Keratinocyte (primary cell): ENCODE data around the gene FBXO42. TPM values are rescaled to one million over a fixed set of nuclear protein-coding genes. Genes with fewer than 3 reads are reported as not detected.

Experiments
- DNase-seq: peaks from one replicate; pipeline ENCODE4 v3.0.0-alpha.2; 2011; ENCODE audit warnings: low read depth, missing footprints, low spot score
- FAIRE-seq: peaks from 2 replicates; lab custom pipeline; 2011; peaks lifted over from hg19 to GRCh38; lab: Jason Lieb, UNC
- H2AFZ ChIP-seq: 2 replicates; pipeline ENCODE4 v1.6.0; 2012; ENCODE audit warnings: low read length, control low read depth, inconsistent platforms; ENCODE audit not compliant: control insufficient read depth
- H3K27ac ChIP-seq: 2 replicates; pipeline ENCODE4 v1.5.1; 2011; ENCODE audit warnings: low read length; ENCODE audit not compliant: control insufficient read depth, insufficient read depth
- H3K27me3 ChIP-seq: 3 replicates; pipeline ENCODE4 v1.6.0; 2011; ENCODE audit warnings: low read length; ENCODE audit not compliant: control insufficient read depth, insufficient read depth; ENCODE audit errors: extremely low read depth
- H3K36me3 ChIP-seq, 2 experiments: 2 replicates in 1 of 2; 3 replicates in 1 of 2; pipeline ENCODE4 v1.5.1; 2011; ENCODE audit warnings: low read length in 2 of 2, mild to moderate bottlenecking in 1 of 2; ENCODE audit not compliant: control insufficient read depth in 2 of 2, insufficient read depth in 2 of 2; ENCODE audit errors: extremely low read depth in 1 of 2
- H3K4me1 ChIP-seq: 3 replicates; pipeline ENCODE4 v1.5.1; 2011; ENCODE audit warnings: low read length; ENCODE audit not compliant: control insufficient read depth, insufficient read depth; ENCODE audit errors: extremely low read depth
- H3K4me2 ChIP-seq: 3 replicates; pipeline ENCODE4 v1.6.0; 2011; ENCODE audit warnings: low read depth, low read length; ENCODE audit not compliant: control insufficient read depth, insufficient read depth; ENCODE audit errors: extremely low read depth
- H3K4me3 ChIP-seq, 3 experiments: fragments of 200-600 bp in 1 of 3; sonication (generic) in 1 of 3; 2 replicates in 2 of 3; 3 replicates in 1 of 3; pipeline ENCODE4 v1.5.1; 2011 to 2016; ENCODE audit warnings: low read length in 3 of 3, mild to moderate bottlenecking in 3 of 3, control low read depth in 2 of 3, inconsistent platforms in 1 of 3, low read depth in 1 of 3, mixed read lengths in 1 of 3, mixed run types in 1 of 3, moderate library complexity in 1 of 3; ENCODE audit not compliant: control insufficient read depth in 2 of 3, insufficient read depth in 2 of 3; ENCODE audit errors: extremely low read depth in 1 of 3
- H3K79me2 ChIP-seq: 2 replicates; pipeline ENCODE4 v1.6.0; 2012; ENCODE audit warnings: low read length; ENCODE audit not compliant: control insufficient read depth, insufficient read depth
- H3K9ac ChIP-seq: 3 replicates; pipeline ENCODE4 v1.6.0; 2011; ENCODE audit warnings: low read length; ENCODE audit not compliant: control insufficient read depth, insufficient read depth; ENCODE audit errors: extremely low read depth
- H3K9me1 ChIP-seq: 3 replicates; pipeline ENCODE4 v1.6.0; 2011; ENCODE audit warnings: low read length; ENCODE audit not compliant: control insufficient read depth, insufficient read depth; ENCODE audit errors: extremely low read depth
- H3K9me3 ChIP-seq: 2 replicates; pipeline ENCODE4 v1.5.1; 2012; ENCODE audit warnings: low read depth, low read length; ENCODE audit not compliant: control insufficient read depth
- H4K20me1 ChIP-seq: 3 replicates; pipeline ENCODE4 v1.6.0; 2011; ENCODE audit warnings: low read length; ENCODE audit not compliant: control insufficient read depth, insufficient read depth; ENCODE audit errors: extremely low read depth
- CTCF ChIP-seq, 3 experiments: IDR thresholded peaks in 1 of 3; conservative IDR thresholded peaks in 1 of 3; optimal IDR thresholded peaks in 1 of 3; 2 replicates in 2 of 3; 3 replicates in 1 of 3; pipeline versions ENCODE3 to v1.5.1; 2011; ENCODE audit warnings: low read length in 3 of 3, mild to moderate bottlenecking in 3 of 3, moderate library complexity in 2 of 3, control low read depth in 1 of 3, inconsistent platforms in 1 of 3; ENCODE audit not compliant: insufficient read depth in 2 of 3; ENCODE audit errors: extremely low read depth in 1 of 3
- EZH2 ChIP-seq: IDR thresholded peaks from one replicate; pipeline ENCODE4 v1.6.1; 2012; ENCODE audit warnings: inconsistent platforms, mild to moderate bottlenecking, low read length, moderate library complexity
- dilution Hi-C: fragments of 300-500 bp; cut with MboI; formaldehyde crosslinking; loops from one replicate; pipeline ENCODE4 v1.7.0; 2020; ENCODE audit warnings: low sequenced_read_pairs; ENCODE audit not compliant: extremely low pct_ligation_motif_present
- polyA plus RNA-seq, 5 experiments: library from polyadenylated mRNA; depleted of rRNA in 3 of 5; stranded (reverse) in 3 of 5; stranded (forward) in 1 of 5; unstranded in 1 of 5; fragments of >200 nt; gene quantifications; 1 replicate in 1 of 5; 2 replicates in 3 of 5; 3 replicates in 1 of 5; pipeline versions ENCODE4 v1.2.1 to v1.2.3, GENCODE V29; 2011 to 2012; ENCODE audit warnings: missing spikeins in 2 of 5, low read depth in 1 of 5, low replicate concordance in 1 of 5

The FBXO42 gene
- polyA plus RNA-seq, 1 donor (not counting 4 experiments of a cell fraction or from before 2014, with no cell fraction given), result 14.1 TPM

GRCh38 chr1:16254263-16254928 lies 97.9 kb downstream of the FBXO42 start:
- peaks cover 13 to 16% of the 10 kb centered on the region in 2 experiments for H3K36me3 ChIP-seq
- no peaks in the 10 kb centered on the region for H3K79me2 ChIP-seq
- H3K9ac ChIP-seq, result no peak overlapping the region
- H3K9me3 ChIP-seq, result no peaks in the 10 kb centered on the region
- H3K9me1 ChIP-seq, result no peaks in the 10 kb centered on the region
- peak; percentile 29 for FAIRE-seq
- H3K4me3 ChIP-seq, result no peak overlapping the region
- H4K20me1 ChIP-seq, result no peaks in the 10 kb centered on the region
- TF ChIP-seq CTCF (optimal IDR thresholded peaks at IDR 0.05 in 1 of 3, IDR thresholded peaks at IDR 0.05 in 1 of 3, conservative IDR thresholded peaks at IDR 0.05 in 1 of 3; ENCODE audit: extremely low read depth in 1 of 3, insufficient read depth in 2 of 3, low read length in 3 of 3) (no peak), EZH2 (no peak)
- dilution Hi-C loops, result no loop called here
- no peak overlapping the region for H3K27ac ChIP-seq
- H2AFZ ChIP-seq, result no peak overlapping the region
- H3K27me3 ChIP-seq, result no peaks in the 10 kb centered on the region
- DNase-seq, result no peak
- no peaks in the 10 kb centered on the region for H3K4me1 ChIP-seq
- H3K4me2 ChIP-seq, result no peak overlapping the region

- H3K4me1 ChIP-seq, result peaks cover 9% of the 10 kb centered on the region
- no peak for DNase-seq
- no peak overlapping the region for H3K27ac ChIP-seq
These were observed 98.9 kb downstream of the FBXO42 start for GRCh38 chr1:16253332-16253922.

More at GRCh38 chr1:16253332-16253922, 98.9 kb downstream of the FBXO42 start:
- no peaks in the 10 kb centered on the region for H4K20me1 ChIP-seq
- H3K4me2 ChIP-seq, result no peak overlapping the region
- TF ChIP-seq CTCF (optimal IDR thresholded peaks at IDR 0.05 in 1 of 3, IDR thresholded peaks at IDR 0.05 in 1 of 3, conservative IDR thresholded peaks at IDR 0.05 in 1 of 3; ENCODE audit: extremely low read depth in 1 of 3, insufficient read depth in 2 of 3, low read length in 3 of 3) (no peak), EZH2 (no peak)
- FAIRE-seq, result no peak
- no peak overlapping the region for H3K9ac ChIP-seq
- dilution Hi-C loops, result no loop called here
- H3K79me2 ChIP-seq, result no peaks in the 10 kb centered on the region
- no peak overlapping the region for H2AFZ ChIP-seq
- peaks cover 13 to 16% of the 10 kb centered on the region in 2 experiments for H3K36me3 ChIP-seq
- H3K27me3 ChIP-seq, result no peaks in the 10 kb centered on the region
- no peaks in the 10 kb centered on the region for H3K9me3 ChIP-seq
- no peak overlapping the region for H3K4me3 ChIP-seq
- no peaks in the 10 kb centered on the region for H3K9me1 ChIP-seq
